ENCODE results near the gene HMGCLL1. TPM values are rescaled to one million over a fixed set of nuclear protein-coding genes. Genes with fewer than 3 reads are reported as not detected.

HMGCLL1 gene
- total and polyA plus RNA-seq, 2 donors from 2014 or later = 0.94 to 2.0 TPM

GRCh38 chr6:55536391-55536956, 42.5 kb downstream of the HMGCLL1 start:
- Histone ChIP-seq H3K36me3 (ENCODE audit: control insufficient read depth in 2 of 3, insufficient read depth in 3 of 3, low read length in 3 of 3) (no peaks in the 10 kb centered on the region), H3K27me3 (ENCODE audit: control insufficient read depth, insufficient read depth, low read length) (no peaks in the 10 kb centered on the region), H3K27ac (ENCODE audit: low read depth in 2 of 2, low read length in 2 of 2) (no peak overlapping the region), H3K4me1 (ENCODE audit: control insufficient read depth in 2 of 3, insufficient read depth in 2 of 3, low read depth in 1 of 3, low read length in 3 of 3) (no peaks in the 10 kb centered on the region), H3K9ac (ENCODE audit: low read length in 3 of 3) (no peak overlapping the region), H3K4me3 (ENCODE audit: low read length in 3 of 3) (no peak overlapping the region), H3K9me3 (ENCODE audit: control insufficient read depth in 2 of 3, insufficient read depth in 1 of 3, low read length in 3 of 3) (no peaks in the 10 kb centered on the region)
- FAIRE-seq = no peak
- TF ChIP-seq CTCF (IDR thresholded peaks at IDR 0.05; ENCODE audit: borderline replicate concordance, extremely low read depth, insufficient read depth) = no peak
- peak in 2 of 5 donors; percentile 22 to 51 for DNase-seq
- intact Hi-C loops (cut with DNase I) = no loop called here

DNA sequence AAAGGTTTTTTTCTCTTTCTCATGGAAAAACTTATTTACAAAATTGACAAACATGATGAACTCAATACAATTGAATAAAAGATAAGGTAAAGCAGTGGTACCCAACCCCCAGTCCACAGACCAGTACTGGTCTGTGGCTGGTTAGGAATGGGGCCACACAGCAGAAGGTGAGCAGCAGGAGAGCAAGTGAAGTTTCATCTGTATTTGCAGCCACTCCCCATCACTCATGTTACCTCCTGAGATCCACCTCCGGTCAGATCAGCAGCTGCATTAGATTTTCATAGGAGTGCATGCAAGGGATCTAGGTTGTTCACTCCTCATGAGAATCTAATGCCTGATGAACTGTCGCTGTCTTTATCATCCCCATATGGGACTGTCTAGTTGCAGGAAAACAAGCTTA, 47.5 kb downstream of the HMGCLL1 start:
- FAIRE-seq = no peak
- intact Hi-C loops (cut with DNase I) = no loop called here
- no peak overlapping the region for H3K27ac ChIP-seq (ENCODE audit: low read depth in 2 of 2, low read length in 2 of 2)
- H3K27me3 ChIP-seq (ENCODE audit: control insufficient read depth, insufficient read depth, low read length) = no peaks in the 10 kb centered on the region
- TF ChIP-seq CTCF (IDR thresholded peaks at IDR 0.05; ENCODE audit: borderline replicate concordance, extremely low read depth, insufficient read depth) = no peak
- H3K9me3 ChIP-seq (ENCODE audit: control insufficient read depth in 2 of 3, insufficient read depth in 1 of 3, low read length in 3 of 3) = no peaks in the 10 kb centered on the region
- no peak for DNase-seq
- no peak overlapping the region for H3K9ac ChIP-seq (ENCODE audit: low read length in 3 of 3)
- no peaks in the 10 kb centered on the region for H3K4me1 ChIP-seq (ENCODE audit: control insufficient read depth in 2 of 3, insufficient read depth in 2 of 3, low read depth in 1 of 3, low read length in 3 of 3)
- no peaks in the 10 kb centered on the region for H3K36me3 ChIP-seq (ENCODE audit: control insufficient read depth in 2 of 3, insufficient read depth in 3 of 3, low read length in 3 of 3)
- no peak overlapping the region for H3K4me3 ChIP-seq (ENCODE audit: low read length in 3 of 3)

GRCh38 chr6:55530931-55531330, 48.1 kb downstream of the HMGCLL1 start:
- intact Hi-C loops (cut with DNase I) = no loop called here
- no peak overlapping the region for H3K4me3 ChIP-seq (ENCODE audit: low read length in 3 of 3)
- FAIRE-seq = no peak
- no peaks in the 10 kb centered on the region for H3K9me3 ChIP-seq (ENCODE audit: control insufficient read depth in 2 of 3, insufficient read depth in 1 of 3, low read length in 3 of 3)
- DNase-seq = no peak
- no peaks in the 10 kb centered on the region for H3K36me3 ChIP-seq (ENCODE audit: control insufficient read depth in 2 of 3, insufficient read depth in 3 of 3, low read length in 3 of 3)
- H3K9ac ChIP-seq (ENCODE audit: low read length in 3 of 3) = no peak overlapping the region
- no peak overlapping the region for H3K27ac ChIP-seq (ENCODE audit: low read depth in 2 of 2, low read length in 2 of 2)
- no peaks in the 10 kb centered on the region for H3K4me1 ChIP-seq (ENCODE audit: control insufficient read depth in 2 of 3, insufficient read depth in 2 of 3, low read depth in 1 of 3, low read length in 3 of 3)
- H3K27me3 ChIP-seq (ENCODE audit: control insufficient read depth, insufficient read depth, low read length) = no peaks in the 10 kb centered on the region
- TF ChIP-seq CTCF (IDR thresholded peaks at IDR 0.05; ENCODE audit: borderline replicate concordance, extremely low read depth, insufficient read depth) = no peak

- no peaks in the 10 kb centered on the region for H3K27me3 ChIP-seq (ENCODE audit: control insufficient read depth, insufficient read depth, low read length)
- H3K9ac ChIP-seq (ENCODE audit: low read length in 3 of 3) = no peak overlapping the region
- H3K36me3 ChIP-seq (ENCODE audit: control insufficient read depth in 2 of 3, insufficient read depth in 3 of 3, low read length in 3 of 3) = no peaks in the 10 kb centered on the region
- no peaks in the 10 kb centered on the region for H3K9me3 ChIP-seq (ENCODE audit: control insufficient read depth in 2 of 3, insufficient read depth in 1 of 3, low read length in 3 of 3)
- peak; percentile 13 for TF ChIP-seq CTCF (IDR thresholded peaks at IDR 0.05; ENCODE audit: borderline replicate concordance, extremely low read depth, insufficient read depth)
- peak in 2 of 5 donors; percentile 35 to 37 for DNase-seq
- no peaks in the 10 kb centered on the region for H3K4me1 ChIP-seq (ENCODE audit: control insufficient read depth in 2 of 3, insufficient read depth in 2 of 3, low read depth in 1 of 3, low read length in 3 of 3)
- no peak overlapping the region for H3K27ac ChIP-seq (ENCODE audit: low read depth in 2 of 2, low read length in 2 of 2)
- no peak overlapping the region for H3K4me3 ChIP-seq (ENCODE audit: low read length in 3 of 3)
- no peak for FAIRE-seq
- intact Hi-C loops (cut with DNase I) = no loop called here
Measured at GRCh38 chr6:55528624-55529023, 50.4 kb downstream of the HMGCLL1 start.

Data from kidney (tissue), 14 donors.